Transverse colon (tissue), 3 donors: ENCODE data around the gene VPS9D1.

ENCODE experiments used
- CTCF ChIP-seq, 5 experiments: fragments of 200-600 bp in 3 of 5; fragments of 450-650 bp in 2 of 5; sonication (generic) in 3 of 5; IDR thresholded peaks; 1 replicate in 2 of 5; 2 replicates in 3 of 5; pipeline ENCODE4 v1.5.1; 2016 to 2017; ENCODE audit warnings: antibody characterized with exemption in 5 of 5, inconsistent platforms in 3 of 5, mild to moderate bottlenecking in 2 of 5, moderate library complexity in 1 of 5
- POLR2A ChIP-seq: fragments of 450-650 bp; IDR thresholded peaks from one replicate; pipeline ENCODE4 v1.6.1; 2016; ENCODE audit warnings: antibody characterized with exemption, mild to moderate bottlenecking, moderate library complexity

- no peak for TF ChIP-seq CTCF (IDR thresholded peaks at IDR 0.05)
- TF ChIP-seq POLR2A, result no peak
These were observed 8.4 kb downstream of the VPS9D1 start for GRCh38 chr16:89712274-89712781.
